Right forelimb (tissue), 1 donor: ENCODE measurements around the gene ASCC3.
"Not testable (repeated sequence)": the region's sequence is repeated elsewhere in the genome, so short reads cannot be mapped to it uniquely, and the experiment has no call there.

Experiments used
- DNase-seq: peaks from one replicate; pipeline ENCODE4 v3.0.0-alpha.2; 2018

ASCC3 gene

GRCh38 chr6:100712997-100713396 lies 168.1 kb downstream of the ASCC3 start:
- DNase-seq, result no peak

GRCh38 chr6:100706491-100706890 lies 174.6 kb downstream of the ASCC3 start:
- no peak for DNase-seq

GRCh38 chr6:100704961-100705360 lies 176.2 kb downstream of the ASCC3 start:
- no peak for DNase-seq

- DNase-seq, result no peak
These were observed 179.4 kb downstream of the ASCC3 start for GRCh38 chr6:100701728-100702127.

GRCh38 chr6:100700009-100700408 lies 181.1 kb downstream of the ASCC3 start:
- no peak for DNase-seq

GRCh38 chr6:100695445-100695844 lies 185.7 kb downstream of the ASCC3 start:
- DNase-seq, result no peak

GRCh38 chr6:100693249-100693927 lies 187.7 kb downstream of the ASCC3 start:
- DNase-seq, result no peak

- no peak for DNase-seq
These were observed 189.2 kb downstream of the ASCC3 start for GRCh38 chr6:100691972-100692371.

- no peak for DNase-seq
These were observed 194.9 kb downstream of the ASCC3 start for GRCh38 chr6:100686216-100686615.

GRCh38 chr6:100685747-100686146 lies 195.4 kb downstream of the ASCC3 start:
- DNase-seq, result no peak

GRCh38 chr6:100680163-100680562 lies 201.0 kb downstream of the ASCC3 start:
- no peak for DNase-seq

GRCh38 chr6:100678027-100678426 lies 203.1 kb downstream of the ASCC3 start:
- DNase-seq, result no peak

GRCh38 chr6:100677240-100677639 lies 203.9 kb downstream of the ASCC3 start:
- DNase-seq, result no peak

- DNase-seq, result no peak
These were observed 207.5 kb downstream of the ASCC3 start for GRCh38 chr6:100673641-100674040.

GRCh38 chr6:100671740-100672139 lies 209.4 kb downstream of the ASCC3 start:
- DNase-seq, result no peak

GRCh38 chr6:100670056-100670455 lies 211.1 kb downstream of the ASCC3 start:
- no peak for DNase-seq

GRCh38 chr6:100665041-100665380 lies 216.1 kb downstream of the ASCC3 start:
- no peak for DNase-seq

- DNase-seq, result no peak
These were observed 216.7 kb downstream of the ASCC3 start for GRCh38 chr6:100664274-100665040.

- no peak for DNase-seq
These were observed 217.8 kb downstream of the ASCC3 start for GRCh38 chr6:100663219-100663863.

- DNase-seq, result no peak
These were observed 218.9 kb downstream of the ASCC3 start for GRCh38 chr6:100662264-100662663.

GRCh38 chr6:100658486-100658885 lies 222.6 kb downstream of the ASCC3 start:
- DNase-seq, result no peak

GRCh38 chr6:100657678-100658330 lies 223.3 kb downstream of the ASCC3 start:
- no peak for DNase-seq

- not testable (repeated sequence) for DNase-seq
These were observed 240.0 kb downstream of the ASCC3 start for GRCh38 chr6:100641147-100641546.
